OCI-LY7 (cell line): ENCODE data around the gene TBC1D2B. TPM values are rescaled to one million over a fixed set of nuclear protein-coding genes. Genes with fewer than 3 reads are reported as not detected.
A peak's percentile ranks its signal among the peaks of the same experiment; 100 is the strongest.

ENCODE experiments used
- BruUV-seq: library from RNA; stranded (reverse); fragments of 400-500 nt; replicated peaks from 2 replicates; lab custom pipeline; 2021; lab: Mats Ljungman, UMichigan
- CTCF ChIA-PET: fragments of 300-600 bp; sonication (Branson Sonifier 250); formaldehyde crosslinking; loops from one replicate; lab custom pipeline; 2022; ENCODE audit warnings: antibody characterized with exemption; ENCODE audit not compliant: unreplicated experiment; lab: Charles Lee
- POLR2A ChIA-PET: fragments of 300-600 bp; sonication (Branson Sonifier 250); formaldehyde crosslinking; loops from one replicate; lab custom pipeline; 2022; ENCODE audit warnings: antibody characterized with exemption; lab: Charles Lee
- DNase-seq: peaks from one replicate; pipeline ENCODE4 v3.0.0-alpha.2; 2015; ENCODE audit warnings: low spot score
- H2AFZ ChIP-seq: fragments of 200-600 bp; sonication (generic), shearing (Covaris generic); 2 replicates; pipeline ENCODE4 v1.6.1; 2014; ENCODE audit warnings: mild to moderate bottlenecking, antibody characterized with exemption, low read length, moderate library complexity
- H3K27ac ChIP-seq: fragments of 200-600 bp; sonication (generic); 2 replicates; pipeline ENCODE4 v1.5.1; 2014; ENCODE audit warnings: mixed run types, low read depth, mild to moderate bottlenecking, moderate library complexity, low read length, inconsistent platforms; ENCODE audit not compliant: poor library complexity, severe bottlenecking
- H3K36me3 ChIP-seq: fragments of 200-600 bp; sonication (generic); 2 replicates; pipeline ENCODE4 v1.6.1; 2014; ENCODE audit warnings: mild to moderate bottlenecking, antibody characterized with exemption, low read length, moderate library complexity, mixed read lengths; ENCODE audit not compliant: insufficient read depth
- H3K4me1 ChIP-seq: fragments of 200-600 bp; sonication (generic); 2 replicates; pipeline ENCODE4 v1.5.1; 2014; ENCODE audit warnings: mild to moderate bottlenecking, low read length; ENCODE audit not compliant: insufficient read depth, poor library complexity, severe bottlenecking
- H3K4me2 ChIP-seq: fragments of 200-600 bp; sonication (generic); 2 replicates; pipeline ENCODE4 v1.6.1; 2014; ENCODE audit warnings: mild to moderate bottlenecking, low read length
- H3K4me3 ChIP-seq: fragments of 200-600 bp; sonication (generic); 2 replicates; pipeline ENCODE4 v1.5.1; 2014; ENCODE audit warnings: mild to moderate bottlenecking, low read depth, low read length; ENCODE audit not compliant: poor library complexity, severe bottlenecking
- H3K79me2 ChIP-seq: fragments of 200-600 bp; sonication (generic); 2 replicates; pipeline ENCODE4 v1.6.1; 2016; ENCODE audit warnings: low read depth, mild to moderate bottlenecking, low read length, moderate library complexity, mixed read lengths; ENCODE audit not compliant: insufficient read depth
- H3K9me2 ChIP-seq: fragments of 200-600 bp; sonication (generic); 2 replicates; pipeline ENCODE4 v1.6.1; 2016; ENCODE audit warnings: mild to moderate bottlenecking, low read length, mixed read lengths; ENCODE audit not compliant: insufficient read depth
- H3K9me3 ChIP-seq: fragments of 200-600 bp; sonication (generic); 2 replicates; pipeline ENCODE4 v1.6.1; 2014; ENCODE audit warnings: mild to moderate bottlenecking, mixed run types, low read length, mixed read lengths
- H4K20me1 ChIP-seq: fragments of 200-600 bp; sonication (generic); 2 replicates; pipeline ENCODE4 v1.6.1; 2014; ENCODE audit warnings: mild to moderate bottlenecking, antibody characterized with exemption, low read length, moderate library complexity, mixed read lengths; ENCODE audit not compliant: insufficient read depth
- EZH2phosphoT487 ChIP-seq: fragments of 200-600 bp; sonication (generic); IDR thresholded peaks from 2 replicates; pipeline ENCODE4 v1.6.1; 2018; ENCODE audit warnings: low read depth, borderline replicate concordance, mild to moderate bottlenecking, mixed run types, antibody characterized with exemption, low read length, moderate library complexity, mixed read lengths
- intact Hi-C: fragments of 100-400 bp; cut with micrococcal nuclease; formaldehyde crosslinking; loops from one replicate; pipeline ENCODE4 v1.10.0; 2022; ENCODE audit not compliant: unreplicated experiment
- total RNA-seq, 2 experiments: library from RNA; depleted of rRNA in 1 of 2; stranded (reverse); fragments of >200 nt in 1 of 2; shearing (Covaris generic) in 1 of 2; gene quantifications; 2 replicates each; pipeline ENCODE4 v1.2.3, GENCODE V29; 2014 to 2022
- TF ChIP-seq, protein P1 (sequence below): fragments of 200-600 bp; sonication (generic); conservative IDR thresholded peaks from 2 replicates; pipeline ENCODE4 v1.5.1; 2014; ENCODE audit warnings: mild to moderate bottlenecking, antibody characterized with exemption, low read length, moderate library complexity, mixed read lengths

The TBC1D2B gene
- total RNA-seq, 2 experiments from 2014 or later, result 30.9 to 41.5 TPM

DNA sequence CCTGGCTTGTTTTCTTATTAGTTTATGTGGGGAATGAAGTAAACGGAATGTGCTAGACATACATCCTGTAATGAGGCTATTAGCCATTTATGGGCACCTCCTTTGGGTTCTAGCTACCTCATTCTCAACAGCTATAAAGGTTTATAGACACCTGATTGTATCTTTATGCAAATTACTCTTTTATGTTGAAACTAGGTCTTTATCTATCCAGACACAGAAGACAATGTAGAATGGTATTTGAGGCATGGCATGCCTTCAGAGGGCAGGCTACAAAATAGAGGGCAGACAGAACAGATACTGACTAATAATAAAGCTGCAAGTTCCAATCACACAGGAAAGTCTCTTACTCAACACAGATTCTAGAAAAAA is 27.1 kb downstream of the TBC1D2B start:
- Histone ChIP-seq H2AFZ (no peak overlapping the region), H3K4me3 (no peak overlapping the region), H3K4me2 (peak overlapping the region; percentile 57), H3K27ac (peak overlapping the region; percentile 30), H3K9me2 (no peaks in the 10 kb centered on the region), H4K20me1 (no peaks in the 10 kb centered on the region), H3K9me3 (no peaks in the 10 kb centered on the region), H3K79me2 (peaks cover 35% of the 10 kb centered on the region; the same call in 1 of the 2 replicates), H3K4me1 (peaks cover 81% of the 10 kb centered on the region), H3K36me3 (peaks cover 71% of the 10 kb centered on the region; the same call in 1 of the 2 replicates)
- ChIA-PET CTCF (interaction anchor here (0.8 to 2.0 kb wide), 2 partner anchors 9 to 15 kb away, joined by 3 to 9 read pairs; no protein-coding TSS in a partner anchor), POLR2A (interaction anchor here (0.6 to 5.6 kb wide), 8 partner anchors 9 to 197 kb away, joined by 3 to 44 read pairs (median 10); no protein-coding TSS in a partner anchor)
- intact Hi-C loops, result no loop called here
- DNase-seq, result no peak
- TF ChIP-seq EZH2phosphoT487, result no peak
- TF ChIP-seq, protein P1, sequence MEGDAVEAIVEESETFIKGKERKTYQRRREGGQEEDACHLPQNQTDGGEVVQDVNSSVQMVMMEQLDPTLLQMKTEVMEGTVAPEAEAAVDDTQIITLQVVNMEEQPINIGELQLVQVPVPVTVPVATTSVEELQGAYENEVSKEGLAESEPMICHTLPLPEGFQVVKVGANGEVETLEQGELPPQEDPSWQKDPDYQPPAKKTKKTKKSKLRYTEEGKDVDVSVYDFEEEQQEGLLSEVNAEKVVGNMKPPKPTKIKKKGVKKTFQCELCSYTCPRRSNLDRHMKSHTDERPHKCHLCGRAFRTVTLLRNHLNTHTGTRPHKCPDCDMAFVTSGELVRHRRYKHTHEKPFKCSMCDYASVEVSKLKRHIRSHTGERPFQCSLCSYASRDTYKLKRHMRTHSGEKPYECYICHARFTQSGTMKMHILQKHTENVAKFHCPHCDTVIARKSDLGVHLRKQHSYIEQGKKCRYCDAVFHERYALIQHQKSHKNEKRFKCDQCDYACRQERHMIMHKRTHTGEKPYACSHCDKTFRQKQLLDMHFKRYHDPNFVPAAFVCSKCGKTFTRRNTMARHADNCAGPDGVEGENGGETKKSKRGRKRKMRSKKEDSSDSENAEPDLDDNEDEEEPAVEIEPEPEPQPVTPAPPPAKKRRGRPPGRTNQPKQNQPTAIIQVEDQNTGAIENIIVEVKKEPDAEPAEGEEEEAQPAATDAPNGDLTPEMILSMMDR, result no peak
- no TSS peak for BruUV-seq

DNA sequence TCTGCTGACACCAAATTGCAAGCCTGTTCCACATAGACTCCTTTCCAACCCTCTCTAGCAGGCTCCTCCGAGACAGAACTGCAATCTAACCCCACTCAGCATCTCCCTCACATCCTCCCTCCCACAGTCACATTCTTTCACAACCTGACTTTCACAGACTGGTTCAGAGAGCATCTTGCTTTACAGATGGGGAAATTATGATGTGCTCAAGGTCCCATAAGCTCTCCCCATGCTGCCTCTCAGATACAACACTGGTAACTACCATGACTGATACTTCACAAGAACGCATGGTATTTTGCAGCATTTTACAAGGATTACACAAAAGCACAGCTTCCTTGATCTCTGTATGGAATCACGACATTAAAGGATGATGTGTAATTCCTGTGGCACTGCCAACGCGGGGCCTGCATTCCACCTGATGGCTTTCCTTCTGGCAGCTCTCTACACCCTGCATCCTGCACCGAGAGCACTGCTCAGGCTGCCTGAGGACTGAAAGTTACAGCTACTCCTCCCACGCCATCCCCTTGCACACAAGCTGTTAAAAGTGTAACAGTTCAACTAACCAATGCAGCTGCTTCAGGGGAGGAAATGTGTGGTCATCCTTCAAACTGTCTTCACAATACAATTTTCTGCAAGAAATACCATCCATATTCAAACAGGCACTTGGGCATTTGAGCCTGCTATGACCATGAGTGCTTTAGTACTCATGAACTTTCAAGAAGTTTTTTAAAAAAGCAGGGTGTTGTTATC is 27.6 kb downstream of the TBC1D2B start:
- Histone ChIP-seq H3K9me3 (no peaks in the 10 kb centered on the region), H3K27ac (peak overlapping the region; percentile 30), H3K9me2 (no peaks in the 10 kb centered on the region), H3K79me2 (peaks cover 29% of the 10 kb centered on the region; the same call in 1 of the 2 replicates), H3K4me1 (peaks cover 75% of the 10 kb centered on the region), H2AFZ (no peak overlapping the region), H4K20me1 (no peaks in the 10 kb centered on the region), H3K4me2 (peak overlapping the region; percentile 57), H3K36me3 (peaks cover 72% of the 10 kb centered on the region; the same call in 1 of the 2 replicates), H3K4me3 (no peak overlapping the region)
- TF ChIP-seq, protein P1, result no peak
- no peak for TF ChIP-seq EZH2phosphoT487
- ChIA-PET CTCF (interaction anchor here (2.0 kb wide), 1 partner anchor 10 kb away, joined by 9 read pairs; no protein-coding TSS in a partner anchor), POLR2A (interaction anchor here (0.5 to 5.6 kb wide), 8 partner anchors 8 to 198 kb away, joined by 3 to 44 read pairs (median 10); no protein-coding TSS in a partner anchor)
- no TSS peak for BruUV-seq
- DNase-seq, result peak; percentile 53
- intact Hi-C loops, result no loop called here

DNA sequence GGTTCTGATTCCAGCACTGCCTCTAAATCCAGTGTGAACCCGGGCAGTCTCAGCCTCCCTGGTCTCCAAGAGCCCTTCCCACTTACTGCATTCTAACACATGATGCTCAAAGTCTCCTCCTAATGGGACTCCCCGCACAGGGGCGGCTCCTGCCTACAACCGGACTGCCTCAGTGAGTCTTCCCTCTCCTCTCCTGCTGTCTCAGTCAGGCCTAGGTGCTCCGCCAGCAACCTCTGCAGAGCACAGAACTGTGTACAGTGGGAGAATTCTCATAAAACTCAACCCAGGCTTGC is 28.9 kb downstream of the TBC1D2B start:
- no peaks in the 10 kb centered on the region for H3K9me2 ChIP-seq
- H2AFZ ChIP-seq, result no peak overlapping the region
- TF ChIP-seq, protein P1, result no peak
- no peak for TF ChIP-seq EZH2phosphoT487
- no peak overlapping the region for H3K4me2 ChIP-seq
- peaks cover 63% of the 10 kb centered on the region for H3K4me1 ChIP-seq
- H3K4me3 ChIP-seq, result no peak overlapping the region
- CTCF ChIA-PET, result no interaction called here
- BruUV-seq, result no TSS peak
- peaks cover 78% of the 10 kb centered on the region for H3K36me3 ChIP-seq
- DNase-seq, result no peak
- intact Hi-C loops, result no loop called here
- H3K9me3 ChIP-seq, result no peaks in the 10 kb centered on the region
- POLR2A ChIA-PET, result interaction anchor here (0.9 to 5.6 kb wide), 2 partner anchors 8 to 19 kb away, joined by 3 to 44 read pairs; no protein-coding TSS in a partner anchor
- H3K27ac ChIP-seq, result no peak overlapping the region
- H3K79me2 ChIP-seq, result peaks cover 18% of the 10 kb centered on the region; the same call in 1 of the 2 replicates
- no peaks in the 10 kb centered on the region for H4K20me1 ChIP-seq
